Measurements from ENCODE around the gene TOMM6.
"Not testable (repeated sequence)": the region's sequence is repeated elsewhere in the genome, so short reads cannot be mapped to it uniquely, and the experiment has no call there.

The TOMM6 gene

DNA sequence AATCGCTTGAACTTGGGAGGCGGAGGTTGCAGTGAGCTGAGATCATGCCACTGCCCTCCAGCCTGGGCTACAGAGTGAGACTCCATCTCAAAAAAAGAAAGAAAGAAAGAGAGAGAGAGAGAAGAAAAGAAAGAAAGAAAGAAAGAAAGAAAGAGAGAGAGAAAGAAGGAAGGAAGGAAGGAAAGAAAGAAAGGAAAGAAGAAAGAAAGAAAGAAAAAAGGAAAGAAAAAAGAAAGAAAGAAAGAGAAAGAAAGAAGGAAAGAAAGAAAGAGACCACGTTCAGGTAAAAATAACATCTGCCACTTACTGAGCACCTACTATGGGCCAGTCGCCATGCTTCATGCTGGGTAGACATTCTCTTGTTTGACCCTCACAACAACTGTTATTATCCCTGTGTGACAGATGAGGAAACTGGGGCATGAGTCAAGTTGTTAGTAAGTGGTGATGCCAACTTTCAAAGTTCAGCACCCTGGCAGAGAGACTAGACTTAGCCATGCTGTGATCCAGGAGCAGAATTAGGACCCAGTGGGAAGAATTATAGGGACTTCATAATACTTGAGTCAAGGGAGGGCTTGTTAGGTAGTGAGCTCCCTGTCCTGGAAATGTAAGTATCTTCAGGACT is 21.3 kb upstream of the TOMM6 start:
- not testable (repeated sequence) for DNase-seq

DNA sequence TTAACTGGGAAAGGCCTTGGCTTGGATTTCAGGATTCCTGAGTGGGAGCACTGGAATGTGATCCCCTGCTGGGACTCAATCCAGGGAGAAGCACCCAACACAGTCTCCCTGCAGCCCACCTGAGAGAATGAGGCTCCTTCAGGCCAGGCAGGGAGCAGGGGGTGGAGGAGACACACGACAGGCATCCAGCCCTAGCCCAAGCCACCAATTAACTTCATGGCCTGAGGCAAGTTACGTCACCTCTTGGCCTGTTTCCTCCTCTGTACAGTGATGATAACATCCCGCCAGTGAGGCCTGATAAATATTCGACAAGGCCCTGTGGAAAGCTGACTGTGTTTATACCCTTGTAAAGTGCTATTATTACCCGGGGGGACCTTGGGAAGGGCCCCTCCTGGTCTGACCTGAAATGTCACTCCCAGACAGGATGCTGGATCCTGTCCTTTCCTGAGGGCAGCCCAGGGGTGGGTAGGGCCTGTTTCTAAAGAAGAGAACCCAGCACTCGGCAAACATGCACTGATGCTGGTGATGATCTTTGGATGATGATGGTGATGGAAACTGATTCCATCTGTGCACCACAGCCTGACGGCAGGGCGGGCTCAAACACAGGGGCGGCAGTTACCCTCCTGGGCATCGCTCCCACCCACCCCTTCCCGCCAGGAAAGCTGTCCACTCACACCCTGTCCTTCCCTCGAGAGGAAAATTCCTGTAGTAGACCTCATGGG is 20.2 kb upstream of the TOMM6 start:
- no peak for DNase-seq

DNA sequence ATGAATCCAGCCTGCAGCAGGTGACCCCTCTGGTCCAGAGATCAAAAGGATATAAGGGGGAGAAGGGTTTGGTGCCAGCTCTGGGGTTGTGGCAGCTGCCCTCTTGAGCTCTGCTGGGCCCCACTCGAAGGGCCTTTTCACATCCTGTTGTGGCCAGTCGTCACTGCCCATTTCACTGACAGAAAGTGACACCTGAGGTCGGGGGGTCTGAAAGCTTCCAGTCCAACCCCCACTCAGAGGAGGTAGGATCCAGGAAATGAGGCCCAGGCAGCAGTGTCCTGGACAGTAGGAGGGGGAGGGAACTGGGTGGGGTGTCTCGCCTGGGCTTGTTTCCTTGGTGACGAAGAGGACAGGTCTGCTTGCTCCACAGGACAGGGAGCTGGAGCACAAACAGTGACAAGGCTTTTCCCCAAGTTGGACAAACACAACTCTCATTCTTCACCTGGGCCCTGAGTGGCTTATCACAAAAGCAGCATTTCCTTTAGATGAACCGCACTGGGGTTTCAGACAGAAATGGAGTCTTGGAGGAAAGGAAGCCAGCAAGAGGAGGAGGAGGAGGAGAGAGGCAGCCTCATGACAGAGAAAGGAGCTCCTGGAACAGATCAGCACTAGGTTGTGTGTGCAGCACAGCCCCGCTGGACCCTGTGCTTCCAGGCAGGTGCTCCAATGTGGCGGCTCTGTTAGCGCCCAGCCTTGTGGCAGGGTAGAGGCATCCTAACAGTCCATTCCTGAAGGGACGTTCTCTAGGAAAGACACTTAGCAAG is 18.8 kb upstream of the TOMM6 start:
- DNase-seq, result no peak

DNA sequence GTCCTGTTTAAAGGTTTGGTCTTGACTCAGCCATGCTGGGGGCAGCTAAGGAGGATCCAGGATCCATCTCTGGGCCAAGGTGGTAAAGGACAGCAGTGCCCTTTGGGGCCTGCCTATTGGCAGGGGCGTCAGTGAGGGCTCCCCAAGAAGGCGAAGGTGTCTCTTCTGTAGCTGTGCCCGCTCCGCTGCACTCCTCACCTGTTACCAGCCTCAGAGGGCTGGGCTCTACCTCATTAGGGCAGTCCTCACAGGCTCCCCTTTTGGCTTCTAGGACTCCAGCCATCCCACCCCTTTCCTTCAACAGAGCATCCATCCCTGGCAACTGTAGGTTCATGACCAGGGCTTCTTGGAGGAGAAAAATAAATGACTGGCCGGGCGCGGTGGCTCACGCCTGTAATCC is 18.1 kb upstream of the TOMM6 start:
- no peak for DNase-seq

DNA sequence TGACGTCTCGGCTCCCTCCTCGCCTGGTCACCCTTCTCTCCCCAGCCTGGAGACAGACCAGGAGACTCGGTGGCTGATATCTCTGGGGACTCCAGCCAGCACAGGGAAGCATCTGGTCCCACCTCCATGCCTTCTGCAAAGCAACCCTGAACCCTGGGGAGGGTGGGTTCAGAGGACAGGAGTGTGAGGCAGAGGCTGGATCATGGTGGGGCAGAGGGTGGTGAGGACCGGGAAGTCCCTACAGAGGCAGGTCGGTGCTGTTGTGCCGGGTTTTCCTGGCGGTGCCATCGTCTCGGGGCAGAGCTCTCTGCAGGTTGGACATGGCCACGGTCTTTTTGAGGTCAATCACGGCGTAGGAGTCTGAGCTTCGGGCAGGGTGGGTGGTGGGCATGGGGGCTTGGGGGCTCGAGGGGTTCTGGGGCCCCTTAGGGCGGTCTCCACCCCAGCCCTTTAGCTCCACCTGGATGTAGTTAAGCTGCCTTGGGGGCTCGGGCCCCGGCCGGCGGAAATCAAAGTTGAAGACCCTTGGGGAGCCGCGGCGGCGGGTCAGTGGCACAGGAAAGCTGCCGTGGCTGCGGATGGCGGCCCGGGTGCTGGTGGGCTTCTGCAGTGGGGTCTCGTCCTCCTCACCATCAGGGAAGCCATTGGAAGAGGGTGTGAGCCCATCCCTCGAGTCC is 17.0 kb upstream of the TOMM6 start:
- DNase-seq, result no peak

DNA sequence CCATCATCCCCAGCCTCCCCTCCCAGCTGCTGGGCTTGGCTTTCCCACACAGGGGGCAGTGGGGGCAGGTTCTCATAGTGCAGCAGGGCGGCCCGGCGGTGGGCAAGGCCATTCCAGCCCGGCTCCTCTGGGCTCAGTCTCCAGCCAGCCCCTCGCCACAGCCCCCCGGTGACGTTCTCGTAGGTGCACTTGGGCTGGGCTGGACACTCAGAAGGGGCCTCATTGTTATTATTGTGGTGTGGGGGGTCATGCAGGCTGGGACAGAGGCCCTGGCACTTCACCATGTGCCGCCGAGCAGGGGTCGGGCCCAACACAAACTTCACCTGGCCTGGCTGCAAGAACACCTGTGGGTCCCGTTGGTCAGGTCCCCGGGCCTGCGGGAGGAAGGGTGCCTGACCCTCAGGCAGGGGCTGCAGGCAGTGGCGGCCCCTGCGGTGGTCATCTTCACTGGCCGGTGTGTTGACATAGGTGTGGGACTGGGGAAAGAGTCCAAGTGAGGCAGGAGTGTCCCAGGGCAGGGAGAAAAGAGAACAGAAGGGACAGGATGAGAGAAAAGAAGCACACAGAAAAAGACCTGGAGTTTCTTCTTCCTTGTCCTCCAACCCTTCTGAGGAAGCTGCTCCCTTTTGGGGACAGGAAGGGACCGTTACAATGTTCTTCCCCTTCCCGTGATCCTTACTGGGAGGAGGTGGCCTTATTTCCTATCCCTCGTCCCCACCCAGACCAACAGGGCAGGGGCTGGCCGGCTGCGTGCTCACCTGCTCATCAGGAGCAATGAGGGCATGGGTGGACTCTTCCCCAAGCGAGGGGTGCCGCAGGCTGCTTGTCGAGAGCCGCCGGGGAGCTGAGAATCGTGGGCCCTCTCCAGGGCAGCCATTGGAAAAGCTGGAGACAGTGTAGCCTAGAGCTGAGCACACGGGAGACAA is 16.2 kb upstream of the TOMM6 start:
- no peak for DNase-seq

DNA sequence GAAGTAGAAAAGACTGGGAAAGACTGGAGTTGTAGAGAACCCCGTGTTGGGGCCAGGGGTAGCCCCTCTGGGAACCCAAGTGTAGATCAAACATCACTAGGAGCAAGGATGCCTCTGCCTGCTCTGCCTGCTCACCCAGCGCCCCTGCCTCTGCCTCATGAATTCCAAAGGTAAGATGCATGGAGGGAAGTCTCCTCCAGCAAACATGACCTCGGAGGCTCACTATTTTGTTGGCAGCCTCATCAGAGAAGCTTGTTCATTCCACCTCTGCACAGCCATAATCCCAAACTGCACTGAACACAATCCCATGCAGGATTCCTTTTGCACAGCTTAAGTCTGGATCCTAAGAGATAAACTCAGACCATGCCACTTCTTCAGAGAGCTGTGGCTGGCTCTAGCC is 12.7 kb upstream of the TOMM6 start:
- no peak for DNase-seq

DNA sequence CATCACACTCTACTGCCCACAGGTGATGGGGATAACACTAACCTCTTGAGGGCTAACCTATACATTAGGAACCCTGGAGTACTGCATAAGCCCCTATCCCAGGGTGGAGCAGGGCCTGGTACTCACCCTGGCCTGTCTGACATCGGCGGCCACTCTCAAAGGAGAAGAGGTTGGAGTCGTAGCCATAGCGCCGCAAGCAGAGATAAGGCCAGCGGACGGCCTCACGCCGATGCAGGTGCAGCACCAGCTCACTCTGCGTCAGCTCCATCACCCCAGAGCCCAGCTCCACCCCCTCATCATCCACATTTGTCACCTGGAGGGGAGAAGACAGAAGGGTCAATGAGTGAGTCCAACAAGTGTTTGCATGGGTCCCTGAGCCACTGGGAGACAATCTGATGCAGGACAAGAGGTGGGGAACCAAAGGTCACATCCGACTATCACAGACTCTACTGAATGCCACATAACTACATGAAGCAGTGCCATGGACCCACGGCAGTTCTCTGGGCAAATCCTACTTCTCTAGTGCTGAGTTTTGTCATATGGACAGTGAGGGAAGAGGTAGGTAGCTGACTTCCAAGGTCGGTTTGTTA is 12.1 kb upstream of the TOMM6 start:
- DNase-seq, result no peak

DNA sequence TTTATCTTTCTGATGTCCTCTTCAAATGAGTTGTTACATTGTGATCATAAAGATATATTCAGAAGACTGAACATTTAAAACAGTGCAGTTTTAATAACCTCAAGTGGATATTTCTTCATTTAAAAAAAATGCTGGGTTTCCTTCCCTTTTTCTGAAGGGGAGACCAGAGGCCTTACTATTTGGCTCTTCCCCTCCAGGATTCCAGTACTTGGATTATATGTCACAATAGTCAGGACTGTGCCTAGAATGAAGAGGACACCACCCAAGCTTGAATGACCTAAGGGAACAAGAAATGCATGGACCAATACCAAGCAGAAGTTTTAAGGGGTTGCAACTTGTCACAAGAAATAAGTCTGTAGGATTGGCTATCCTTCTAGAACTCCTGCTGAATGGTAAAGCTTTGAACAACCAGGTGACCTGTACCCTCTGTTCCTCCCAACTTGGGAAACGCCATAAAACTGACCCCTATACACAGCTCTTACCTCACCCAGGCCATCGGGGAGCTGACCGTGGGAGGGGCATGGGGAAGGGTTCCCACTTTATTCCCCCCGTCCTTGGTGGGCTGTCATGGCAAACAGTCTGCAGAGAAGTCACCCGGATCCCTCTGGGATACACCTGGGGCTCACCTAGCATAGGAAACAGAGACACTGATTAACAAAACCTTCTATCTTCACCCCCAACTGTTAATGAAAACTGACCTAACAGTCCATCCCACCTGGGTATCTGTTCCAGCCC is 9.8 kb upstream of the TOMM6 start:
- DNase-seq, result no peak

DNA sequence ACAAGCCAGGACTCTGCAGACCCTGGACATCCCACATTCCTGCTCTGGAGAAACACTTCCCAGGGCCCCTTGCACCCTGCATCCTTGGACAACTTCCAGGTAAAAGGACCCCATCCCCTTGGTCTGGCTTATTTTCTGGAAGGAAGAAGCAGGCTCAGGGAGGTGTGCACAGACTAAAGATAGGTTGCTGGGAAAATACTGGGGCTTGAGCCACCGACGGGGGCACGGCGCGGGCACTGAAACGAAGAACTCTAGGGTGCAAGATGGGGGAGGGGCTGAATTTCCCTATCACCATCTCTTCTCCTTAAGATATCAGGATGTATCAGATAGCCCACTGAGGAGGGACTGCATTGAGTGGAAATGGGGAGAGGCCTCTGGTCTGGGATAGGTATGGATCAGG is 8.6 kb upstream of the TOMM6 start:
- DNase-seq, result no peak

DNA sequence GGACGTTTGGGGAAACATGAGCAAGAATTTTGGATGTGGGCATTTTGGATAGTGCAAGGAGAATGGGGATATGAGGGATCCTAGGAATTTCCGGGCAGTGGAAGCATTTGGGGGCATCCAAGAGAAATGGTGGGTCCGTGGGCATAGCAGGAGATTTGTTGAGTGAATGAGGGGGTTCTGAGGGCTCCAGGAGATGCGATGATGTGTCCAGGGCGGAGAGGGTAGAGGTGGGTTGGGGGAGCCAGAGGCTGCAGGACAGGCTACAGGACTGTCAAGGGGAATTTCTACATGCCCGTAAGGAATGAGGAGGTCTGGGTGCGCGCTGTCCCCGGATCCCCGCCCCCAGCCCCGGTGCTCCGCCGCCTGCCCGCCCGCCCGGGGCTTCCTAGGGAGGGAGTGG is 8.2 kb upstream of the TOMM6 start:
- DNase-seq, result no peak

DNA sequence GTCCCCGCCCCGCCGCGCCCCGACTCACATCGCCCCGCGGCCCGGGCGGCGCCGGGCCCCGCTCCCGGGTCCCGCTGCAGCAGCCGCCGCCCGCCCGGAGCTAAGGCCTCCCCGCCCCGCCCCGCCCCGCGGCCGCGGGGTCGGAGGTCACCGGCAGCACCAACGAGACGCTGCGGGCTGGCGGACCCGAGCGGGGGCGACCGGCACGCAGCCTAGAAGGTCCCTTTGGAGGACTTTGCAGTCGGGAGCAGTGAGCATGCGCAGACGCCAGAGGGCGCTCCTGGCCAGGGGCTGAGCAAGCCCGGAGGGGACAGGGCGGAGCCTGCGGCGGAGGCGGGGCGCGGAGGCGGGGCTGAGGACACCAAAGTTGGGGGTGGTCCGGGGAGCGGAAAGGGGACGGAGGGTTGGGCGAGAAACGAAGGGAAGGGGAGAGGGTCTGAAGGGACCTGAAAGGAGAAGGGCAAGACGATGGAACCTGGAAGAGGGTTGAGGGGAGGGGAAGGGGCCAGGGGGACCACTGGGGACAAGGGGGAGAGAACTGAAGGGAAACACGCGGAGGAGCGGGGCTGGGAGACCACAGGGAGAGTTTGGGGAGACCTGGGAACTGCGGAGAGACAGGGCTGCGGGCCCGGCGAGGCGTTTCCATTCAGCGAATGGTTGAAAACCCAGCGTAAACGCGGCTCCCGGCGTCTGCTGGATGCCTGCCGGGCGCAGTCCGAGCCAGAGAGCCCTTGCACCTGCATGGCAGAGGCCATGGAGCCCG is 7.5 kb upstream of the TOMM6 start, which contains the start of gene FRS3:
FRS3 (minus strand) TSS at position 113 of the 763 bp plus-strand sequence. CDS start 2,913 bp downstream, outside the sequence.
- DNase-seq, result peak; percentile 99

DNA sequence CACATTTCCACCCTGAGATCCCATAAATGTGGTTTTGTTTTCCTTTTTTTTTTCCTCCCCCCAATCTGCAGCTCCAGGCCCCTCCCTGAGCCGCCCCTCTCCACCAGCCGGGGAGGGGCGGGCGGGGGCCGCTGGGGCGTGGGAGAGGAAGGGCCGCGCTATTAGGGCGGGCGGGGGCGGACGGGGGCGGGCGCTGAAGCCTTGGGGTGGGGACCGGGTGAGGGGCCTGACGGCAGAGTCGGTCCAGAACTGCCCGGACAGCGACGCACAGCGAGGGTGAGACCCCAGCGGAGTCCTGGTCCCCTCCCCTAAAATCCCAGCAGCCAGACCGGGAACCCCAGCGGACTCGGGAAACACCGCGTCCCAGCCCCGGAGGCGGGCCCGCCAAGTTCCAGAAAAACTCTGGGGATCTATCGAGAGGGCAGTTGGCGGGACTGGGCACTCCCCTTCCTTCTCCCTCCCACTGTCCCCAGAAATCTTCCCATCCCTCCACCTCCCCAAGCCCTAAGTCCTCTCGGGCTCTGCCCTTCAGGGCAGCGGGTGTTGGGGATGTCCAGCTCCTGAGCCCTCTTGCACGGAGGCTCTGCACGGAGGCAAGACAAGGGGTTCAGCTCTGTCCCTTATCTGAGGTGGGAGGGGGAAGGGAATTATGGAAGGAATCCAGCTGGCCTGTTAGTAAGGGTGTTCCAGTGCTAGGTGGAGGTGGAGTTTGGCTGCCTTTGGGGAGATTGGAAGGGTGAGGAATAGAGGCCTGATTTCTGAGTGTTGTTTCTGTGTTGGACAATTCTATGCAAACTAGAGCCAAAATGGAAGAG is 6.7 kb upstream of the TOMM6 start, which contains the start of gene PRICKLE4:
PRICKLE4 (plus strand) TSS at position 232 of the 815 bp plus-strand sequence. CDS start 2,692 bp downstream, outside the sequence.
- DNase-seq, result no peak

DNA sequence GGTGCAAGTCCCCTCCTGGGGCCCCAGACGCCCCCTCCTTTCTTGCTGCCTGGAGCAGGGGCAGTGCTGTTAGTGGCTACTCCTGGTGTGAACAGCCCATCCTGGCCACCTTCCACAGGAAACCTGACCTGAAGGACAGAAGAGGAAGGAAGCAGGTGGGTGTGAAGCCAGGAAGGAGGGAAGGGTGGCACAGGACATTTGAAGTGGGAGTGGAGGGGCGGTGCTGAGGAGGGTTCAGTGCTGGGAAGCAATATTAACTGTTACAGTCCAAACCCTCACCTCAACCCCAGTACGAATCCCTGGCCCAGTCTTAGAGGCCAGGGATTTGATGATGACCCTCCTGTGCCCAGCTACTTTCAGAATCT is 6.1 kb upstream of the TOMM6 start:
- DNase-seq, result no peak

DNA sequence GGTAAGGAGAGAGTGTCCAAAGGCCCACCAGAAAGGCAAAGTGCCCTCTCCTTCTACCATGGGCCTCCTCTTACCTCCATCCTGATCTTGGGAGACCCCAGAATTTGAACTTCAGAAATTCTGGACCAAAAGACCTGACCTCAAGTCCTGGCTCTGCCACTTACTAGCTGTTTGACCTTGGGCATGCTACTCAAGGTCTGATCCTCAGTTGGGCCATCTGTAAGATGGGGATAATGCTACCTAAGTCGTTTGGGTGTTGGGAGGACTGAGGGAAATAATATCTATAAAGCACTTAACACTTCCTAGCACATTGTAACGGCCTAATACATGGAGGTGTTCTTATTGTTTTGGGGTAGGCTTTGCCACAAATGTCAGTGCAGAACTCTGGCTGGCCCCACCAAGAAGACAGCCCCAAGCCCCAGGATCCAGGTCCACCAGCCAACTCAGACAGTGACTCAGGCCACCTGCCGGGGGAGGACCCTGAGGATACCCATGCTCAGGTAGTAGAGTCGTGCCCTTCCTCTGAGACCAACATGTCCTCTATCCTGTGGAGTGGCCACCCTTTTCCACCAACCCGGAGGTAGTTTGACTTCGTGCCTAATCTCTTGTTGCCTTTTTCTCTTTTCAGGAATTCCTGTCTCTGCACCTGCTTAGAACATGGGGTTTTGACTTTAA is 4.3 kb upstream of the TOMM6 start:
- no peak for DNase-seq

DNA sequence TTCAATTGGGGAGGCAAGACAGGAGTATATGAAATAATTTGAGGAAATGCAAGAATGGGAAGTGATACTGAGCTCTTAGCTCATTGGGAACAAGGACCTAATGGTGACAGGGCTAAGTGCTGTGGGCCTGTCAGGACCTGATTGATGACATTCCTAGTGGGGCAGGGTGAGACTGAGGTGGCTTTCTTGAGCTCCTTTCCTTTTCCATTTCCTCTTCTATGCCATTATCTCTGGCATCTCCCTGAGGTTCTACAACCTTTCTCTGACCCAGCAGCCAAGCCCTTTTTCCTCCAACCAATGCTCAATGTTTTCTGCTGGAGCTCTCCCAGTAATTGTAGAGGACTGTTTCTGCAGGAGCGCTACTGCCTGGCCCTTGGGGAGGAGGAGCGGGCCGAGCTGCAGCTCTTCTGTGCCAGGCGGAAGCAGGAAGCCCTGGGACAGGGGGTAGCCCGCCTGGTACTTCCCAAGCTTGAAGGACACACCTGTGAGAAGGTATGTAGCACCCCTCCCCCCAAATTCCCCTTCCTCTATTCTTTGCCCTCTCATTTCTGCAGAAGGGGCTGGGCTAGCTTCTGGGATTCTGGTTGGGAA is 2.8 kb upstream of the TOMM6 start:
- no peak for DNase-seq

DNA sequence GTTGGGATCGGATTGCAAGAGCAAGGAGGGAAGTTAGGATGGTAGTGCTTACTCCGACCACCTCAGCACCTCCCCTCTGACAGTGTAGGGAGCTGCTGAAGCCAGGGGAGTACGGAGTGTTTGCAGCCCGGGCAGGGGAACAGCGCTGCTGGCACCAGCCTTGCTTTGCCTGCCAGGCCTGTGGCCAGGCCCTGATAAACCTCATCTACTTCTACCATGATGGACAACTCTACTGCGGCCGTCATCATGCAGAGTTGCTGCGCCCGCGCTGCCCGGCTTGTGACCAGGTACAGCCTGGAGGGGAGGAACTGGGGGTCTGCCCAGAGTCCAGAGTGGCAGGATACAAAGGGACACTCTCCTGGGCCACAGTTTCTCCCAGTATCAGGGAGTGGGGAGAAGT is 2.2 kb upstream of the TOMM6 start:
- DNase-seq, result no peak

DNA sequence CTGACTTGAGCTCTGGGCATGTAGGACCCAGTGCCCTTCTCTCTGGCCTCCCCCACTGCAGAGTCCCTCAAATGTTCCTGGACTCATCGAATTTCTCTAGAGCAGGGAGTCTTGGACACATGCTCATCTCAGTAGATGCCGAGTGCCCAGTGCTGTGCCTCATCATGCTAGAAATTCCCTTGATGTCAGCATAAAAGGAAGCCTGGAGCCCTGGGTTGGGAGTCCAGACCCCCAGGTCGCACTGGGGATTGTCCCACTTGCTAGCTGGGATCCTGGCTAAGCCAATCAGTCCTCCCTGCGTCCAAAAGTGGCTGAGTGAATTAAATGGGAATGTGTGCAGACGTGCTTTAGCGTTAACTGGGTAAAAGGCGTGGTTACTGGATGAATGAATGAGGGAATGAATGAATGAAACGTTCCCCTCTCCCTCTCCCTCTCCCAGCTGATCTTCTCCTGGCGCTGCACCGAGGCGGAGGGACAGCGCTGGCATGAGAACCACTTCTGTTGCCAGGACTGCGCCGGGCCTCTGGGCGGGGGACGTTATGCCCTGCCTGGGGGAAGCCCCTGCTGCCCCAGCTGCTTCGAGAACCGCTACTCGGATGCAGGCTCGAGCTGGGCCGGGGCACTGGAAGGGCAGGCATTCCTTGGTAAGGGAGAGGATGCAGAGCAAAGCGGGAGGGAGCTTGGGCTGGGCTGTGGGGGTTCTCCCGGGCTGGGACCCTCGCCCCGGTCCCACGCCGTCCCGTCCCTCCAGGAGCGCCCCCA is 1.6 kb upstream of the TOMM6 start:
- DNase-seq, result no peak

All from activated CD4-positive, alpha-beta T cell treated with anti-CD3 and anti-CD28 coated beads, Interleukin-2, amount 50 U/mL, for 16 hours (primary cell).